Measurements from ENCODE around the gene RAI2. TPM values are rescaled to one million over a fixed set of nuclear protein-coding genes. Genes with fewer than 3 reads are reported as not detected.

The RAI2 gene
- total RNA-seq, 4 donors from 2014 or later: 21.7 to 35.4 (median 26.8) TPM

DNA sequence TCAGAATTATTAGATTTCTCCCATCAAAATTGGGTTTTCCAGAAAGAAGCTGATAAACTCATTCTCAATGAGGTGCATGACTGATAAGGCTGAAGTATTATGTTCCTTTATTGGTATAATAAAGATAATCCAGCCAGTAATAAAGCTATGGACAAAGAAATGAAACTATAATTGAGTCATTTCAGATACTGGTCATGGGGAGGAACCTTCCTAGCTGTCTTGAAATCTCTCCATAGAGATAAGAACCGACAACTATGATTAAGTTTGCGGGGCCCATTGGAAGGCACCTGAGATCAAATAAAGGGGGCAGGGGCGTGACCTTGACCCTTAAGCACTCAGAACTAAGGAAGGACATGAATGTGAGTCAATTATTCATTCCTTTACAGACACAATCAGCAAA, 47.8 kb downstream of the RAI2 start:
- H3K4me1 ChIP-seq: peaks cover 0 to 22% (median 0%) of the 10 kb centered on the region in 3 donors
- H3K36me3 ChIP-seq: no peaks in the 10 kb centered on the region
- no peaks in the 10 kb centered on the region for H3K27me3 ChIP-seq
- H3K27ac ChIP-seq: no peak overlapping the region
- 33 to 100% methylated on average over 1 to 3 of the region's 3 CpGs for WGBS, 2 donors (ENCODE audit: low coverage in 1 of 2)
- TF ChIP-seq POLR2A (IDR thresholded peaks at IDR 0.05): no peak
- no peaks in the 10 kb centered on the region for H3K9me3 ChIP-seq
- ATAC-seq: no peak
- H3K4me3 ChIP-seq: no peak overlapping the region

DNA sequence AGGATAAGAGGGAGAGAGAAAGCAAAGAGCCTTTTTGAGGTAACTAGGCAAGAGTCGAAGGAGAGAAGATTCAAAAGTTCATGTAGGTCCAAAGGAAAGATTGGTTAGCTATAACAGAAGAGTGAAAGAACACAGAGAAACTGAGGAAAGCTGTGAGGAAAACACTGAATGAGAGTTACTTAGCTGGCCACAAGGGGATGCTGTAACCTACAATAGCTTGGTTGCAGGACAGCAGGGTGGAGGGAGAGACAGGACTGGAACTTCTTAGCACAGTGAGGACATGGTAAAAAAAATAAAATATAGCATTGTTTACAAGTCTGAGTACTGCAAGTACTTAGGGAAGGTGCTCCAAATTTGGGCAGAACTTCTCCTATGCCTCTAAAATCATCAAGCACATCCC, 48.3 kb downstream of the RAI2 start:
- Histone ChIP-seq H3K27me3 (no peaks in the 10 kb centered on the region), H3K9me3 (no peaks in the 10 kb centered on the region), H3K27ac (no peak overlapping the region), H3K4me1 (peaks cover 0 to 20% (median 0%) of the 10 kb centered on the region in 3 donors), H3K36me3 (no peaks in the 10 kb centered on the region), H3K4me3 (no peak overlapping the region)
- WGBS, 2 donors (ENCODE audit: low coverage in 1 of 2): 33% methylated on average over 1 of the region's 1 CpG; no CpG with 5 or more reads in 1 of the 2 donors
- TF ChIP-seq POLR2A (IDR thresholded peaks at IDR 0.05): no peak
- no peak for TF ChIP-seq EP300 (IDR thresholded peaks at IDR 0.05)
- TF ChIP-seq, protein P1, sequence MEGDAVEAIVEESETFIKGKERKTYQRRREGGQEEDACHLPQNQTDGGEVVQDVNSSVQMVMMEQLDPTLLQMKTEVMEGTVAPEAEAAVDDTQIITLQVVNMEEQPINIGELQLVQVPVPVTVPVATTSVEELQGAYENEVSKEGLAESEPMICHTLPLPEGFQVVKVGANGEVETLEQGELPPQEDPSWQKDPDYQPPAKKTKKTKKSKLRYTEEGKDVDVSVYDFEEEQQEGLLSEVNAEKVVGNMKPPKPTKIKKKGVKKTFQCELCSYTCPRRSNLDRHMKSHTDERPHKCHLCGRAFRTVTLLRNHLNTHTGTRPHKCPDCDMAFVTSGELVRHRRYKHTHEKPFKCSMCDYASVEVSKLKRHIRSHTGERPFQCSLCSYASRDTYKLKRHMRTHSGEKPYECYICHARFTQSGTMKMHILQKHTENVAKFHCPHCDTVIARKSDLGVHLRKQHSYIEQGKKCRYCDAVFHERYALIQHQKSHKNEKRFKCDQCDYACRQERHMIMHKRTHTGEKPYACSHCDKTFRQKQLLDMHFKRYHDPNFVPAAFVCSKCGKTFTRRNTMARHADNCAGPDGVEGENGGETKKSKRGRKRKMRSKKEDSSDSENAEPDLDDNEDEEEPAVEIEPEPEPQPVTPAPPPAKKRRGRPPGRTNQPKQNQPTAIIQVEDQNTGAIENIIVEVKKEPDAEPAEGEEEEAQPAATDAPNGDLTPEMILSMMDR (IDR thresholded peaks at IDR 0.05): peak; percentile 28 to 69 (median 58)
- TF ChIP-seq POLR2AphosphoS5 (IDR thresholded peaks at IDR 0.05): no peak
- no peak for ATAC-seq

DNA sequence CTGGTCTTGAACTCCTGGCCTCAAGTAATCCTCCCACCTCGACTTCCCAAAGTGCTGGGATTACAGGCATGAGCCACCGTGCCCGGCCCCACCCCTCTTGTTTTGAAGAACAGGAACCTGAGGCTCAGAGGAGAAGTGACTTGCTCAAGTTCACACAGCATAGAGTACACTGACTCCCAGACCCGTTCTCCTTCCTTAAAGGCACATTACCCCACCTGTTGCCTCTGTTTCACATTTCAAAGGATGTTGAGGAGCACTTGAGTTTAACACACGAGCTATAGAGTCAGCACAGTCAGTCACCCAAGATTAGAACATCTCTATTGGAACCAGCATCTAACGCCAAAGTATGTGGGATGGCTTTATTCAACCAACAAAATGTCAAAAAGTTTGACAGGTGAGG, 51.1 kb downstream of the RAI2 start:
- no peaks in the 10 kb centered on the region for H3K36me3 ChIP-seq
- TF ChIP-seq POLR2A (IDR thresholded peaks at IDR 0.05) (no peak), POLR2AphosphoS5 (IDR thresholded peaks at IDR 0.05) (no peak), EP300 (IDR thresholded peaks at IDR 0.05) (no peak)
- TF ChIP-seq, protein P1 (IDR thresholded peaks at IDR 0.05): no peak
- no peaks in the 10 kb centered on the region for H3K9me3 ChIP-seq
- no peak overlapping the region for H3K27ac ChIP-seq
- no peak for ATAC-seq
- 60 to 76% methylated on average over 2 of the region's 6 CpGs for WGBS, 2 donors (ENCODE audit: low coverage in 1 of 2)
- no peaks in the 10 kb centered on the region for H3K27me3 ChIP-seq
- peaks cover 0 to 10% (median 0%) of the 10 kb centered on the region in 3 donors for H3K4me1 ChIP-seq
- no peak overlapping the region for H3K4me3 ChIP-seq

DNA sequence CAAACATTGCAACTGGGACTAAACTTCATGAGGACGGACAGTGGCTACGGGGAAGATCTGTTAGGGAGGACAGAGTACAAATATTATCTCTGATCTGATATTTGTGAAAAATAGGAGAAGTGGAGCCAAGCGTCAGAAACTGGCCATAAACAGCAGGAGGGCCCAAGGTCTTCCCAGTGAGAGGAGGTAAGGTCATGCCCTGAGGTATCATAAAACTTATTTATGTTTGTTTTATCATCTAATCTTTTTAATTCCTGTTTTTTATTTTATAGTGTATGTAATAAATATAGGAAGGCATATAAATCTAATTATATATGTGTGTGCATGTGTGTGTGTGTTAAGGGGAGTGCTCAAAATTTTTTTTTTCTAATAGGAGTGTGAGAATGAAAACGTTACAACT, 51.8 kb downstream of the RAI2 start:
- no peak overlapping the region for H3K4me3 ChIP-seq
- no peak overlapping the region for H3K27ac ChIP-seq
- TF ChIP-seq POLR2AphosphoS5 (IDR thresholded peaks at IDR 0.05) (no peak), EP300 (IDR thresholded peaks at IDR 0.05) (no peak), POLR2A (IDR thresholded peaks at IDR 0.05) (no peak)
- TF ChIP-seq, protein P1 (IDR thresholded peaks at IDR 0.05): no peak
- no peaks in the 10 kb centered on the region for H3K27me3 ChIP-seq
- no peaks in the 10 kb centered on the region for H3K9me3 ChIP-seq
- 67% methylated on average over 3 to 4 of the region's 4 CpGs for WGBS, 2 donors (ENCODE audit: low coverage in 1 of 2)
- H3K4me1 ChIP-seq: peaks cover 0 to 10% (median 0%) of the 10 kb centered on the region in 3 donors
- H3K36me3 ChIP-seq: no peaks in the 10 kb centered on the region
- no peak for ATAC-seq

DNA sequence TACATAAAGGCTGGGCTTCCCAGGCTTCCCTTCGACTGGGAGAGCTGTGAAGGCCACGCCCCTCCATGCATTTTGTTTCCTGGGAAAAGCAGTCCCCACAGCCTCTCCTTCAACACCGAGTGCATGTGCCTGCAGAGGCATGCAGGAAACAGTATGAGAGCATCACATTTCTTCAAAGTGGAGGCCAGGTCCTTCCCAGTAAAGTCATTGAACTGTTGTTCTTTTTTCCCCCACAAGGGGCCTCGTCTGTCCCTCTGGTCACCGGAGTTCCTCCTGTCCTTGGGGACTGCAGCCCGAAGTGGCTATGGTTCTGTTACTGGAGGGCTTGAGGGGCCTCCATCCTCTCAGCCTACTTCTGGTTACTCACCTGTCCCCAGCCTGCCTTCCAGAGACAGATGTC, 56.0 kb downstream of the RAI2 start:
- 45% methylated on average over 5 of the region's 6 CpGs; no CpG with 5 or more reads in 1 of the 2 donors for WGBS, 2 donors (ENCODE audit: low coverage in 1 of 2)
- H3K4me1 ChIP-seq: no peaks in the 10 kb centered on the region
- peaks cover 0 to 15% of the 10 kb centered on the region in 2 donors for H3K36me3 ChIP-seq
- no peak for ATAC-seq
- no peak overlapping the region for H3K27ac ChIP-seq
- no peak overlapping the region for H3K4me3 ChIP-seq
- TF ChIP-seq, protein P1 (IDR thresholded peaks at IDR 0.05): no peak
- no peak for TF ChIP-seq POLR2A (IDR thresholded peaks at IDR 0.05)
- TF ChIP-seq POLR2AphosphoS5 (IDR thresholded peaks at IDR 0.05): no peak
- TF ChIP-seq EP300 (IDR thresholded peaks at IDR 0.05): no peak
- no peaks in the 10 kb centered on the region for H3K27me3 ChIP-seq
- H3K9me3 ChIP-seq: no peaks in the 10 kb centered on the region
